GM19035 (cell line): Measurements from ENCODE around the gene PPP2R2D.
"Not testable (repeated sequence)": the region's sequence is repeated elsewhere in the genome, so short reads cannot be mapped to it uniquely, and the experiment has no call there.

ENCODE experiments used
- ATAC-seq: cut with Tn5 transposase; IDR thresholded peaks from one replicate; pipeline ENCODE4 v1.9.1; 2021; ENCODE audit not compliant: unreplicated experiment

Gene PPP2R2D

DNA sequence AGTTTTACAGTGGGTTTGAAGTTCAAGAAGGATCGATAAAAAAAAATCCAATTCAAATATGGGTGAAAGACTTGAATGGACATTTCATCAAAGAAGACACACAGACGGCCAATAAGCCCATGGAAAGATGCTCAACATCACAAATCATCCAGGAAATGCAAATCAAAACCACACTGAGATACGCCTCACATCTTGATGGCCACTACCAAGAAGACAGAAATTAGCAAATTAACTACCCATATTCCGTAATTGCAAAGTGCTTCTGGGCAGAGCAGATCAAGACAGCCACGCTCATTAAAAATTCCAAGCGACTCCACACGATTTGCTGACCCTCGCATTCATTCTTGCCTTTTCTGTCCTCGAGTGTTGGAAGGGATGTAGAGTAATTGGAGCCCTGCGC lies 34.1 kb upstream of the PPP2R2D start:
- no peak for ATAC-seq

- no peak for ATAC-seq
Measured at GRCh38 chr10:131868436-131868835, 32.4 kb upstream of the PPP2R2D start.

- no peak for ATAC-seq
Measured at GRCh38 chr10:131869344-131869743, 31.5 kb upstream of the PPP2R2D start.

- ATAC-seq = no peak
Measured at GRCh38 chr10:131870411-131870810, 30.4 kb upstream of the PPP2R2D start.

DNA sequence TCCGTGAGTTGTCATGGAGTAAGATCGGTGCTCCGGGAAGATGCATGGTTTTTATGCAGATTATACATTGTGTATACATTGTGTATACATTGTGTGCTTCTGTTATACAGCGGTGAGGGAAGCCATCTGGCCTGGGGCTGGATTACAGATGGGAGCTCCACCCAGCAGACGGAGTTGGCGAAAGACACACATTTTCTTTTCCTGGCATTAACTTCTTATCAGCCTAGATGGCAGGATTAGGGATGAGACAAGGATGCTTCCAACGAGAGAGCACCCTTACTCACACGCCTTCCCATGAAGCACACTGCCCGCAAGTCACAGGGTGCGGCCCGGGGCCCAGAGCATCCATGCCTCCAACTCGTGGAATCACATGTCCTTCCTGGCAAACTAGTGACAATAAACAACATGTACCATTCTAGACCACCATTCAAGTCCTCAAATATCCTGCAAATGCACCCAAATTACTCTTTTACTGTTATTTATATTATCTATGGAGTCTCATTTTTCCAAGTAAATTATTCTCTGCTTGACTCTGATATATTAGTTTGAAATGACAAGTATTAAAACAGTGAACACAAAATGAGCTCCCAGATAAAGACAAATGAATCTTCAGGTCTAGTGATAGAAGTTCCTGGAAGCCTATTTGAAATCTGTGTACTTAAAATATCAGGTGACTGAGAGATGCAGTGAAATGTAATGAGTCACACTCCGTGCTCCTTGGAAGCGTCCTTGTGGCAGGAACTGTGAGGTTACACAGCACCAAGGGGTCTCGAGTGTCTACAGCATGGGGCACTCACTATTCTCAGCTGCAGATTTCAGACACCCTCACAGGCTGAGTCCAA lies 29.8 kb upstream of the PPP2R2D start:
- ATAC-seq = no peak

DNA sequence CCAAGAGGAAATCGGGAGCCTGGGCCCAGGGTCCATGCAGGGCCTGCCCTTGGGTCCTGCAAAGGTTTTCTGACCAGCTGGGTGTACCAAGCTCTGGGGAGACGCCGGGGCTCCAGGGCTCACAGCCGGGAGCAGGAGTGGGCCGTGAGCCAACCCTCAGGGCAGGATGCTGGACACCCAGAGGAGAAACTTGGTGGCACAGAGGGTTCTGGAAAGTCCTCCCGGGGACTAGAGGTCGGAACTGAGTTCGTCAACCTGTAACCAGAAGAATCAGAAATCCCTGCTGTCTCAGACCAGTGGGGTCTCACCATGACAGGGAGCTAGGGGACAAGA lies 29.2 kb upstream of the PPP2R2D start:
- no peak for ATAC-seq

GRCh38 chr10:131872011-131872826 lies 28.6 kb upstream of the PPP2R2D start:
- ATAC-seq = no peak

DNA sequence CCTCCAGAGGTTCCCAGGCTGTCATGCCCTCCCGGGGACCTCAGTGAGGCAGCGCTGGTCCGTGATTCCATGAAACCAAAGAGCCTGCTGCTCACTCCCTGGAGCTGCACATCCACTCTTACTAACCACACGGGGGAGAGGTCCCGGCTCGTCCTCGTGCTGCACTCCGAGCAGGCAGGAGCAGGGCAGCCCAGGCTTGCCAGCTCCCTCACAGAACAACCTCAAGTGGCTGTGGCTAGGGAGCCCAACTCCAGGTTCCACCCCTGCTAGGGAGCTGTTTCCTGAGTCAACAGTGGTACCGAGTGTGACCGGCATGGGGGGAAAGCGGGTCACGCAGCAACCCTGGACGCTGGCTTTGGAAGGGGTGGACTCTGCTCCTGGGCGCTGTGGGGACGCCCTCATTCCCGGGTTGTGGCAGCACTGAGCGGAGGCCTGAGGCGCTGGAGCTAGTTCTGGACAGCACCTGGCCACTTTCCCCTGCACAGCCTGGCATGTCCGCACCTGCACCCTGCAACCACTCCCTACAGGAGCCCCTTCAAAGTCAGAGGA lies 27.9 kb upstream of the PPP2R2D start:
- ATAC-seq = no peak

- ATAC-seq = peak; percentile 72
Measured at GRCh38 chr10:131874991-131875451, 25.8 kb upstream of the PPP2R2D start.

- no peak for ATAC-seq
Measured at GRCh38 chr10:131875501-131875900, 25.3 kb upstream of the PPP2R2D start.

- no peak for ATAC-seq
Measured at GRCh38 chr10:131876017-131876416, 24.8 kb upstream of the PPP2R2D start.

GRCh38 chr10:131876508-131876907 lies 24.3 kb upstream of the PPP2R2D start:
- no peak for ATAC-seq

- ATAC-seq = no peak
Measured at GRCh38 chr10:131880016-131880590, 20.7 kb upstream of the PPP2R2D start.

GRCh38 chr10:131881104-131881880 lies 19.5 kb upstream of the PPP2R2D start:
- ATAC-seq = no peak

DNA sequence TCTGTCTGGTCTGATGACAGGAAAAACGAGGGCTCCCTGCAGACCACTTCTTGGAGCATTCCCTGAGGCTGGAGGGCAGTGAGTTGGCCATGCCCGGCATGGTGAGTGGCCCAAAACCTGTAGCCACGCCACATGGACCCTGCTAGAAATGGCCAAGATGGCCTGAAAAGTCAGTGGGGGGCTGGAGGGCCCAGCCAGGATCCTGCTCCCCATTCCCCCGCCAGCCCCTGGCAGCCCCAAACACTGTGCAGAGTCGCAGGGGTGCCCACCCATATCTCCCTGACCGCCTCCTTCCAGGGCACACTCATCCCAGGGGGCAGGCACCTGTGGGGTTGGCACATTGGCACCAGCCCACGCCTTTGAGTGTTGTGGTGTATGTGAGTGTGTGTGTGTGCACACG lies 18.7 kb upstream of the PPP2R2D start:
- ATAC-seq = no peak

DNA sequence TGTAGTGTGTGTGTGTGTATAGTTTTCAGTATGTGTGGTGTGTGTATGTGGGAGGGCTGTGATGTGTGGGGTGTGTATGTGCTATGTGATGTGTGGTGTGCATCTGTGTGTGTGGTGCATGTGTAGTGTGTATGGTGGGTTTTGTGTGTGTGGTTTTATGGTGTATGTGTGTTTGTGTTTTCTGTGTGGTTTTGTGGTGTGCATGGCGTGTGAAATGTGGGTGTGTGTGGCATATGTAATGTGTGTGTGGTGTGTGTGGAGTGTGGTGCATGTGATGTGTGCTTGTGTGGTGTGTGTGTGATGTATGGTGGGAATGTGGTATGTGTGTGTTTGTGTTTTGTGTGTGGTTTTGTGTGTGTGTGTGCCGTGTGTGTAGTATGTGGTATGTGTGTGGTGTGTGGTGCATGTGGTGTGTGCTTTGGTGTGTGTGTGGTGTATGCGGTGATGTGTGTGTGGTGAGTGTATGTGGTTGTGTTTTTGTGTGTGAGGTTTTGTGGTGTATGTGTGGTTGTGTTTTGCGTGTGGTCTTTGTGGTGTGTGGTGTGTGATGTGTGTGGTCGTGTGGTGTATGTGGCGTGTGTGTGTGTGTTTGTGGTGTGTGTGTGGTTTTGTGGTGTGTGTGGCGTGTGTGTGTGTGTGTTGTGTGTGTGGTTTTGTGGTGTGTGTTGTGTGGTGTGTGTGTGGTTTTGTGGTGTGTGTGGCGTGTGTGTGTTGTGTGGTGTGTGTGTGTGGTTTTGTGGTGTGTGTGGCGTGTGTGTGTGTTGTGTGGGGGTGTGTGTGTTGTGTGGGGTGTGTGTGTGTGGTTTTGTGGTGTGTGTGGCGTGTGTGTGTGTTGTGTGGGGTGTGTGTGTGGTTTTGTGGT lies 18.0 kb upstream of the PPP2R2D start:
- no peak for ATAC-seq

DNA sequence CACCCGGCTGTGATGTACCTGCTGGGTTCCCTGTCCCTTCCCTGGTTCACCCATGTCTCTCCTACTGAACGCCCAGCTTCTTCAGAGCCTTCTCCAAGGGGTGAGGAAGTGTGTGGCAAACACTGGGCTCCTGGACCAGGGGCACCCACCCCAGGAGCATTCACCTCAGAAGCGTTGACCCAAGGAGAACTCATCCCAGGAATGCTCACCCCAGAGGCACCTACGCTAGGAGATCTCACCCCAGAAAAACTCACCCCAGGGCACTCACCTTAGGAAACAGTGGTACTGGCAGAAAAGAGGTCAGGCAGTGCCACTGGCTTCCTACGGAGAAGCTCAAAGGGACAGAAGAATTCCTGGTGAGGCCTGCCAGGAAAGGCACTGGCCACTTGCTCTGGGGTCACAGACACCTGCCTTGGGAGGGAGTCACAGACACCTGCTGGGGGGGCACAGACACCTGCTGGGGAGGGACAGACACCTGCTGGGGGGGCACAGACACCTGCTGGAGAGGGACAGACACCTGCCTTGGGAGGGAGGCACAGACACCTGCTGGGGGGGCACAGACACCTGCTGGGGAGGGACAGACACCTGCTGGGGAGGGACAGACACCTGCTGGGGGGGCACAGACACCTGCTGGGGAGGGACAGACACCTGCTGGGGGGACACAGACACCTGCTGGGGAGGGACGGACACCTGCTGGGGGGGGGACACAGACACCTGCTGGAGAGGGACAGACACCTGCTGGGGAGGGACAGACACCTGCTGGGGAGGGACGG lies 17.0 kb upstream of the PPP2R2D start:
- ATAC-seq = not testable (repeated sequence)

DNA sequence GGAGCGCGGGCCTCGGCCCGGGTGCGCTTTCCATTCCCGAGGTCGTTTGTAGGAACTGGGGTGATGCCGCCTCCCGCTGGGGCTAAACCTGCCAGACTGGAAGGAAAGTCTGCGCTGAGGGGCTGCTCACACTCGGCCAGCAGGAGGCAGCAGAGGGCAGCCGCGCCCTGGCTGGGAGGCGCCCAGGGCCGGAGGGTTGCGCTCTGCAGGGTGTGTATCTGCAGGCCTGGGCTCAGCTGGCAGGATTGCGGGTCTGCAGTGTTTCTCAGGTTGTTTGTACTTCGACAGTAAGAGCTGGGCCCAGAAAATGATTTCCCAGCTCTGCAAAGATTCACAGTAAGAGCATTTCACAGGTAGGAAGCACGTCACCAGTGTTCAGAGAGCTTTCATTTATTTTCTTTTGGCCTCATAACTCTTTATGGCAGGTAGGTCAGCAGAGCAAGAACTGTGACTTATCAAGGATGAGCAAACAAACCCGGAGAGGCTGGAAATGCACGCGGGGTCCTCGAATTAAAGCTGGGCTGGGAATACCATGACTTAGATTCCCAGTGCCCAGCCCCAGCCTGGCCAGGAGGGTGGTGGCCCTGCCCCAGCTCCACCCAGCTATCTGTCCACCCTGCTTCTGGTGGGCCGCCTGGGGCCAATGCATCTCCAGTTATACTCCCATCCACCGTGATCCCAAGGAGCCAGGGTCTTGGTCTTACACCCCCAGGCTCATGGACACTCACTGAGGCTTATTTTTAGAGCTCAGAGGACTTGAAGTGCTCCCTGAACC lies 15.2 kb upstream of the PPP2R2D start:
- ATAC-seq = peak; percentile 98
